ENCODE data around the gene P2RY2. TPM values are rescaled to one million over a fixed set of nuclear protein-coding genes. Genes with fewer than 3 reads are reported as not detected.

P2RY2 gene
- total and polyA plus RNA-seq, 2 of the 8 experiments (the other 6 are each of a cell fraction or from before 2014, with no cell fraction given), result 1.0 to 1.5 TPM

DNA sequence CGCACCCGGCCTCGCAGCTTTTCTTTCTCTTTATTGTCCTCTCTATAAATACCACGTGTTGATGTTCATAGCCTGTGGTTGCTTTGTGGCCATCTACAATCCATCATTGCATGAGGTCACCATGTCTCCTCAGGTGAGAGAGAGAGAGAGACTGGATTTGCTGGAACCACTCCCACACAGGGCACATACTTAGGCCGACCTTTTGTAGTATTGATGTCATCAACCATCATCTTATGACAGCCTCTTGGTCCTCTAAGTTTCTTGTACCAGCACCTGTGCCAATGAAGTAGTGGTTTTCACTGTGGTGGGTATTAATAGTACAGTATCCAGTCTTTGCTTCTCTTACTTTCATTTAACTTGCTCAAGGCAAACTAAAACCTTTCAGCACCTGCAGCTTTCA lies 31.2 kb downstream of the P2RY2 start:
- Histone ChIP-seq H2BK15ac (ENCODE audit: low read length) (no peak overlapping the region), H3K36me3 (ENCODE audit: control insufficient read depth in 2 of 4, insufficient read depth in 4 of 4, low read length in 3 of 4) (no peaks in the 10 kb centered on the region), H2BK5ac (ENCODE audit: low read depth, low read length) (no peak overlapping the region), H4K8ac (ENCODE audit: extremely low read depth, insufficient read depth, low read length) (no peak overlapping the region), H3K4me1 (replicated peaks in 1 of 4; ENCODE audit: control insufficient read depth in 3 of 4, insufficient read depth in 4 of 4, low read length in 3 of 4) (no peaks in the 10 kb centered on the region), H3K14ac (ENCODE audit: insufficient read length) (no peak overlapping the region), H2AFZ (ENCODE audit: low read length) (no peak overlapping the region), H2BK120ac (replicated peaks; ENCODE audit: low read depth, low read length) (no peak overlapping the region), H3K79me1 (ENCODE audit: low read depth, low read length) (no peaks in the 10 kb centered on the region), H4K20me1 (replicated peaks in 1 of 2; ENCODE audit: control insufficient read depth in 1 of 2, insufficient read depth in 2 of 2, low read length in 2 of 2) (no peaks in the 10 kb centered on the region), H3K9me3 (ENCODE audit: insufficient read depth in 2 of 2, low read depth in 1 of 2, low read length in 1 of 2) (no peaks in the 10 kb centered on the region), H3K56ac (replicated peaks; ENCODE audit: insufficient read length, low read depth, low read length) (no peak overlapping the region), H4K5ac (ENCODE audit: insufficient read length, low read depth, low read length) (no peak overlapping the region), H3K4me2 (ENCODE audit: insufficient read depth in 1 of 2, low read depth in 2 of 2, low read length in 2 of 2) (no peak overlapping the region), H3K27ac (ENCODE audit: low read depth, low read length) (no peak overlapping the region), H2BK12ac (ENCODE audit: low read depth, low read length) (no peak overlapping the region), H4K91ac (replicated peaks; ENCODE audit: insufficient read length, low read length) (no peak overlapping the region), H3K27me3 (replicated peaks in 1 of 4; ENCODE audit: control insufficient read depth in 3 of 4, extremely low read depth in 1 of 4, insufficient read depth in 3 of 4, low read length in 3 of 4) (no peaks in the 10 kb centered on the region), H3K79me2 (ENCODE audit: control insufficient read depth in 1 of 2, insufficient read depth in 2 of 2, low read length in 2 of 2) (no peaks in the 10 kb centered on the region), H3K23ac (ENCODE audit: insufficient read length) (no peak overlapping the region), H3K23me2 (ENCODE audit: low read depth, low read length) (no peaks in the 10 kb centered on the region; the same call in 1 of the 2 replicates), H3K4me3 (ENCODE audit: extremely low read depth in 1 of 4, insufficient read depth in 2 of 4, low read depth in 3 of 4, low read length in 4 of 4) (no peak overlapping the region), H2BK20ac (ENCODE audit: low read length) (no peak overlapping the region), H3K18ac (ENCODE audit: extremely low read depth, low read length) (no peak overlapping the region), H3K4ac (replicated peaks; ENCODE audit: insufficient read length, low read depth, low read length) (no peak overlapping the region), H2AK5ac (ENCODE audit: low read depth, low read length) (no peak overlapping the region), H3K9ac (replicated peaks in 1 of 4; ENCODE audit: extremely low read depth in 1 of 4, low read depth in 3 of 4, low read length in 3 of 4) (no peak overlapping the region)
- ChIA-PET CTCF (ENCODE audit: partially characterized antibody) (interaction anchor here (0.6 to 1.4 kb wide), 8 partner anchors 9 to 93 kb away, joined by 3 to 7 read pairs (median 4); no protein-coding TSS in a partner anchor), POLR2A (ENCODE audit: partially characterized antibody) (no interaction called here)
- DNase-seq (ENCODE audit: low read depth in 1 of 2, low spot score in 2 of 2) (no peak), FAIRE-seq (no peak)
- WGBS, 2 experiments (ENCODE audit: extremely low coverage in 1 of 2, insufficient coverage in 1 of 2, insufficient read length in 1 of 2, insufficient replicate concordance in 2 of 2, low coverage in 1 of 2, low lambda C conversion rate in 2 of 2, missing lambda C conversion rate in 1 of 2), result 95% methylated on average over 5 of the region's 5 CpGs; no CpG with 5 or more reads in 1 of the 2 experiments
- TF ChIP-seq, protein P1, sequence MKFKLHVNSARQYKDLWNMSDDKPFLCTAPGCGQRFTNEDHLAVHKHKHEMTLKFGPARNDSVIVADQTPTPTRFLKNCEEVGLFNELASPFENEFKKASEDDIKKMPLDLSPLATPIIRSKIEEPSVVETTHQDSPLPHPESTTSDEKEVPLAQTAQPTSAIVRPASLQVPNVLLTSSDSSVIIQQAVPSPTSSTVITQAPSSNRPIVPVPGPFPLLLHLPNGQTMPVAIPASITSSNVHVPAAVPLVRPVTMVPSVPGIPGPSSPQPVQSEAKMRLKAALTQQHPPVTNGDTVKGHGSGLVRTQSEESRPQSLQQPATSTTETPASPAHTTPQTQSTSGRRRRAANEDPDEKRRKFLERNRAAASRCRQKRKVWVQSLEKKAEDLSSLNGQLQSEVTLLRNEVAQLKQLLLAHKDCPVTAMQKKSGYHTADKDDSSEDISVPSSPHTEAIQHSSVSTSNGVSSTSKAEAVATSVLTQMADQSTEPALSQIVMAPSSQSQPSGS (IDR thresholded peaks at IDR 0.05; ENCODE audit: low read length), result no peak
- TF ChIP-seq SRF (IDR thresholded peaks at IDR 0.05; ENCODE audit: low read depth, low read length), result no peak
- no peak for TF ChIP-seq SIN3A (conservative IDR thresholded peaks at IDR 0.05 in 1 of 2, IDR thresholded peaks at IDR 0.05 in 1 of 2; ENCODE audit: low read depth in 1 of 2, low read length in 2 of 2)
- no peak for TF ChIP-seq KDM1A (IDR thresholded peaks at IDR 0.05; ENCODE audit: borderline replicate concordance, low read length)
- no peak for TF ChIP-seq BACH1 (IDR thresholded peaks at IDR 0.05; ENCODE audit: low read length)
- no peak for TF ChIP-seq SAP30 (IDR thresholded peaks at IDR 0.05; ENCODE audit: insufficient read depth, insufficient replicate concordance, low read length)
- no peak for TF ChIP-seq TCF12 (IDR thresholded peaks at IDR 0.05; ENCODE audit: low read depth, low read length)
- TF ChIP-seq CHD1 (IDR thresholded peaks at IDR 0.05; ENCODE audit: low read depth, low read length), result no peak
- no peak for TF ChIP-seq POLR2A (IDR thresholded peaks at IDR 0.05; ENCODE audit: control extremely low read depth in 1 of 2, low read depth in 2 of 2, low read length in 2 of 2)
- no peak for TF ChIP-seq CBX8 (IDR thresholded peaks at IDR 0.05; ENCODE audit: borderline replicate concordance, low read depth, low read length)
- no peak for TF ChIP-seq NRF1 (IDR thresholded peaks at IDR 0.05; ENCODE audit: low read depth, low read length)
- no peak for TF ChIP-seq SP2 (IDR thresholded peaks at IDR 0.05; ENCODE audit: low read length)
- TF ChIP-seq KDM5A (IDR thresholded peaks at IDR 0.05; ENCODE audit: low read length), result no peak
